Body of pancreas (tissue), 4 donors: ENCODE data around the gene TSPAN32.

Experiments
- CTCF ChIP-seq, 7 experiments: fragments of 450-650 bp in 4 of 7; fragments of 200-600 bp in 3 of 7; sonication (generic) in 3 of 7; IDR thresholded peaks; one replicate each; pipeline ENCODE4 v1.5.1; 2016 to 2019; ENCODE audit warnings: antibody characterized with exemption in 7 of 7
- POLR2A ChIP-seq, 3 donors: fragments of 450-650 bp; IDR thresholded peaks; one replicate each; pipeline ENCODE4 v1.6.1; 2016; ENCODE audit warnings: antibody characterized with exemption in 3 of 3, mild to moderate bottlenecking in 2 of 3

GRCh38 chr11:2300936-2301630, 730 bp upstream of the TSPAN32 start:
- TF ChIP-seq POLR2A (IDR thresholded peaks at IDR 0.05) (no peak), CTCF (IDR thresholded peaks at IDR 0.05) (no peak)
